ENCODE data around the gene CBLB.

DNA sequence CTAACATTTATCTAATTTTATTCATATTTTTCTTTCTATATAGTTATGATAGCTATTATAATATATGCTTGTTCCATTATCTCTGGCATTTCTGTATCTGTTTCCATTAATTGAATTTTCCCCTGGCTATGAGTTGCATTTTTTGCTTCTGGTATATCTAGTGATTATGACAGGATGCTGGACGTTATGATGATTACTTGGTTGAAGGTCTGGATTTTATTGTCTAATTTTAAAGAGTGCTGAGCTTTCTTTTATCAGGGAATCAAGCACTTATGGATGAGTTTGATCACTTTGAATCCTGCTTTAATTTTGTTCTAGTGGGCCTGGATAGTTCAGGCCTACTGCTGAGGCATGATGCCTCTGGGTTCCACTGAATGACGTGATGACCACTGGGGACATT, 229.7 kb downstream of the CBLB start:
- TF ChIP-seq, protein P1, sequence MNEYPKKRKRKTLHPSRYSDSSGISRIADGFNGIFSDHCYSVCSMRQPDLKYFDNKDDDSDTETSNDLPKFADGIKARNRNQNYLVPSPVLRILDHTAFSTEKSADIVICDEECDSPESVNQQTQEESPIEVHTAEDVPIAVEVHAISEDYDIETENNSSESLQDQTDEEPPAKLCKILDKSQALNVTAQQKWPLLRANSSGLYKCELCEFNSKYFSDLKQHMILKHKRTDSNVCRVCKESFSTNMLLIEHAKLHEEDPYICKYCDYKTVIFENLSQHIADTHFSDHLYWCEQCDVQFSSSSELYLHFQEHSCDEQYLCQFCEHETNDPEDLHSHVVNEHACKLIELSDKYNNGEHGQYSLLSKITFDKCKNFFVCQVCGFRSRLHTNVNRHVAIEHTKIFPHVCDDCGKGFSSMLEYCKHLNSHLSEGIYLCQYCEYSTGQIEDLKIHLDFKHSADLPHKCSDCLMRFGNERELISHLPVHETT (tag by site-specific recombination; IDR thresholded peaks at IDR 0.05) = no peak
- TF ChIP-seq ZNF146 (tag by site-specific recombination; IDR thresholded peaks at IDR 0.05) (no peak), ZBTB1 (tag by site-specific recombination; IDR thresholded peaks at IDR 0.05) (no peak), ZBTB7A (tag by site-specific recombination; IDR thresholded peaks at IDR 0.05; ENCODE audit: low read depth) (no peak), ZNF558 (tag by site-specific recombination; IDR thresholded peaks at IDR 0.05) (no peak), ZFP37 (tag by site-specific recombination; IDR thresholded peaks at IDR 0.05) (no peak), ZNF701 (tag by site-specific recombination; IDR thresholded peaks at IDR 0.05) (no peak), ZNF302 (tag by site-specific recombination; IDR thresholded peaks at IDR 0.05; ENCODE audit: low read depth) (no peak), ZNF776 (tag by site-specific recombination; IDR thresholded peaks at IDR 0.05; ENCODE audit: borderline replicate concordance) (no peak), ZBTB8A (tag by site-specific recombination; IDR thresholded peaks at IDR 0.05) (no peak), RBAK (tag by site-specific recombination; IDR thresholded peaks at IDR 0.05) (no peak), GLIS2 (tag by site-specific recombination; IDR thresholded peaks at IDR 0.05) (no peak)
- TF ChIP-seq, protein P2, sequence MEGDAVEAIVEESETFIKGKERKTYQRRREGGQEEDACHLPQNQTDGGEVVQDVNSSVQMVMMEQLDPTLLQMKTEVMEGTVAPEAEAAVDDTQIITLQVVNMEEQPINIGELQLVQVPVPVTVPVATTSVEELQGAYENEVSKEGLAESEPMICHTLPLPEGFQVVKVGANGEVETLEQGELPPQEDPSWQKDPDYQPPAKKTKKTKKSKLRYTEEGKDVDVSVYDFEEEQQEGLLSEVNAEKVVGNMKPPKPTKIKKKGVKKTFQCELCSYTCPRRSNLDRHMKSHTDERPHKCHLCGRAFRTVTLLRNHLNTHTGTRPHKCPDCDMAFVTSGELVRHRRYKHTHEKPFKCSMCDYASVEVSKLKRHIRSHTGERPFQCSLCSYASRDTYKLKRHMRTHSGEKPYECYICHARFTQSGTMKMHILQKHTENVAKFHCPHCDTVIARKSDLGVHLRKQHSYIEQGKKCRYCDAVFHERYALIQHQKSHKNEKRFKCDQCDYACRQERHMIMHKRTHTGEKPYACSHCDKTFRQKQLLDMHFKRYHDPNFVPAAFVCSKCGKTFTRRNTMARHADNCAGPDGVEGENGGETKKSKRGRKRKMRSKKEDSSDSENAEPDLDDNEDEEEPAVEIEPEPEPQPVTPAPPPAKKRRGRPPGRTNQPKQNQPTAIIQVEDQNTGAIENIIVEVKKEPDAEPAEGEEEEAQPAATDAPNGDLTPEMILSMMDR (tag by site-specific recombination; IDR thresholded peaks at IDR 0.05) = no peak
- TF ChIP-seq, protein P3, sequence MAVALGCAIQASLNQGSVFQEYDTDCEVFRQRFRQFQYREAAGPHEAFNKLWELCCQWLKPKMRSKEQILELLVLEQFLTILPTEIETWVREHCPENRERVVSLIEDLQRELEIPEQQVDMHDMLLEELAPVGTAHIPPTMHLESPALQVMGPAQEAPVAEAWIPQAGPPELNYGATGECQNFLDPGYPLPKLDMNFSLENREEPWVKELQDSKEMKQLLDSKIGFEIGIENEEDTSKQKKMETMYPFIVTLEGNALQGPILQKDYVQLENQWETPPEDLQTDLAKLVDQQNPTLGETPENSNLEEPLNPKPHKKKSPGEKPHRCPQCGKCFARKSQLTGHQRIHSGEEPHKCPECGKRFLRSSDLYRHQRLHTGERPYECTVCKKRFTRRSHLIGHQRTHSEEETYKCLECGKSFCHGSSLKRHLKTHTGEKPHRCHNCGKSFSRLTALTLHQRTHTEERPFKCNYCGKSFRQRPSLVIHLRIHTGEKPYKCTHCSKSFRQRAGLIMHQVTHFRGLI (tag by site-specific recombination; IDR thresholded peaks at IDR 0.05) = no peak

All from HEK293 (cell line).